Measurements from ENCODE around the gene TAF6. TPM values are rescaled to one million over a fixed set of nuclear protein-coding genes. Genes with fewer than 3 reads are reported as not detected.
A peak's percentile ranks its signal among the peaks of the same experiment; 100 is the strongest.

TAF6 gene
- total and polyA plus RNA-seq, 2 of the 4 experiments (the other 2 are of a cell fraction) = 11.3 to 55.3 TPM

DNA sequence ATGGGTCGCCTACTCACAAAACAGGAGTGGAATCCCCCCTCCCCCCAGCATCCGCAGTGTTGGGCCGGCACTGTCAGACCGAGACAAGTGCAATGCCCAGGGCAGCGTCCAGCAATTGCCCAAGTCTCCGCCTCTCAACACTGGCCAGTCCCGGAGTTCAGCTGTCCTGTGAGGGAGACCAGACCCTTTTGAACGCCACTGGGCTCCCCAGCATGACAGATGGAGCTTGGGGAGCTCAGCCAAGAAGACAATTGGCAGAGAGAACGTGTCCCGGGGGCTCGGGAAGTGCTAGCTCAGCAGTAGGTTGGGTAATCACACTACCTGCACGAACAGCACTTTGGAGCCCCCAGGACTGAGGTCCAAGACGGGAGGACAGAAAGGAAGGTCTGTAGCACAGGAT is 25.7 kb downstream of the TAF6 start:
- 58% methylated on average over 5 of the region's 13 CpGs; no CpG with 5 or more reads in 1 of the 2 experiments for WGBS, 2 experiments (ENCODE audit: extremely low coverage in 2 of 2, insufficient read length in 1 of 2)
- dilution Hi-C loops (cut with HindIII; ENCODE audit: low sequenced_read_pairs, unreplicated experiment) = no loop called here
- H2BK5ac ChIP-seq (ENCODE audit: low read depth, low read length, poor library complexity, severe bottlenecking) = no peak overlapping the region
- H3K9me3 ChIP-seq (ENCODE audit: control insufficient read depth, insufficient read depth, low read length) = no peaks in the 10 kb centered on the region
- BruUV-seq (replicated peaks) = no TSS peak
- H3K4me3 ChIP-seq (ENCODE audit: insufficient read depth, low read depth, low read length) = no peak overlapping the region
- peaks cover 41 to 81% of the 10 kb centered on the region in 2 experiments for H3K79me1 ChIP-seq (ENCODE audit: low read depth in 1 of 2, low read length in 2 of 2)
- H3K56ac ChIP-seq (ENCODE audit: extremely low read depth, insufficient read depth, low read length) = no peak overlapping the region
- H3K4ac ChIP-seq (ENCODE audit: low read depth, low read length) = no peak overlapping the region
- H3K9ac ChIP-seq (ENCODE audit: low read depth, low read length) = no peak overlapping the region
- H3K9me1 ChIP-seq (ENCODE audit: insufficient read depth, low read length) = peaks cover 9% of the 10 kb centered on the region
- H3K27ac ChIP-seq (ENCODE audit: insufficient read depth, low read length) = no peak overlapping the region
- no peak overlapping the region for H2BK15ac ChIP-seq (ENCODE audit: low read depth, low read length)
- no peak overlapping the region for H3K14ac ChIP-seq (replicated peaks; ENCODE audit: low read depth, low read length)
- H4K8ac ChIP-seq (ENCODE audit: low read depth in 2 of 2, low read length in 2 of 2) = no peak overlapping the region
- DNase-seq (no peak), ATAC-seq (ENCODE audit: low read depth) (no peak)
- H3K36me3 ChIP-seq (ENCODE audit: control insufficient read depth, insufficient read depth, low read length) = peaks cover 71% of the 10 kb centered on the region
- ChIA-PET POLR2A (ENCODE audit: unreplicated experiment) (no interaction called here), CTCF (no interaction called here)
- H4K20me1 ChIP-seq (ENCODE audit: insufficient read depth, low read length) = peaks cover 15% of the 10 kb centered on the region
- peaks cover 5% of the 10 kb centered on the region for H3K4me1 ChIP-seq (ENCODE audit: control insufficient read depth, insufficient read depth, low read length)
- H2BK20ac ChIP-seq (ENCODE audit: low read depth, low read length) = no peak overlapping the region
- H2AK9ac ChIP-seq (replicated peaks; ENCODE audit: low read depth, low read length, poor library complexity) = no peak overlapping the region
- H3K4me2 ChIP-seq (ENCODE audit: low read depth, low read length) = no peak overlapping the region
- H2AFZ ChIP-seq (replicated peaks; ENCODE audit: low read length, poor library complexity) = no peak overlapping the region
- H3K27me3 ChIP-seq (ENCODE audit: control insufficient read depth, insufficient read depth, low read length) = no peaks in the 10 kb centered on the region
- no peak overlapping the region for H4K91ac ChIP-seq (ENCODE audit: insufficient read depth, low read depth, low read length)
- no peak overlapping the region for H2BK120ac ChIP-seq (ENCODE audit: low read depth, low read length)
- 0 out of 2 replicates have a peak overlapping the region, but pooled peaks have one; percentile 24 for H3K23ac ChIP-seq (ENCODE audit: low read depth, low read length)
- TF ChIP-seq RAD21 (IDR thresholded peaks at IDR 0.05; ENCODE audit: low read length) (no peak), RCOR1 (IDR thresholded peaks at IDR 0.05; ENCODE audit: insufficient replicate concordance, low read length) (no peak)
- no peak overlapping the region for H2AK5ac ChIP-seq (ENCODE audit: low read depth, low read length)
- H3K18ac ChIP-seq (ENCODE audit: low read depth, low read length) = no peak overlapping the region
- no peak overlapping the region for H4K5ac ChIP-seq (ENCODE audit: low read depth, low read length)
- in situ Hi-C loops (cut with MboI; ENCODE audit: low sequenced_read_pairs) = no loop called here
- intact Hi-C loops (cut with micrococcal nuclease) = no loop called here
